WTC11 (cell line): ENCODE data around the gene ANKRD9. TPM values are rescaled to one million over a fixed set of nuclear protein-coding genes. Genes with fewer than 3 reads are reported as not detected.

Source experiments
- ATAC-seq: fragments of 200-7000 bp; cut with Tn5 transposase; 2 replicates; pipeline ENCODE4 v1.10.0; 2021; ENCODE audit warnings: mild to moderate bottlenecking, moderate library complexity
- CTCF ChIA-PET: fragments of 300-600 bp; sonication (Branson Sonifier 250); formaldehyde crosslinking; loops from one replicate; lab custom pipeline; 2021; ENCODE audit warnings: antibody characterized with exemption; lab: Charles Lee
- POLR2A ChIA-PET: fragments of 350-600 bp; sonication (Branson Sonifier 250); formaldehyde crosslinking; loops from one replicate; lab custom pipeline; 2021; ENCODE audit warnings: antibody characterized with exemption; lab: Charles Lee
- DNase-seq: peaks from one replicate; pipeline ENCODE4 v3.0.0; 2021; ENCODE audit warnings: low spot score
- H3K27ac Mint-ChIP-seq: 2 replicates; pipeline ENCODE4 v1.8.0; 2021; ENCODE audit warnings: mixed read lengths
- H3K27me3 Mint-ChIP-seq: 2 replicates; pipeline ENCODE4 v1.8.0; 2021; ENCODE audit warnings: low read depth, mild to moderate bottlenecking, moderate library complexity, mixed read lengths
- H3K36me3 Mint-ChIP-seq: 2 replicates; pipeline ENCODE4 v1.8.0; 2021; ENCODE audit warnings: mixed read lengths
- H3K4me1 Mint-ChIP-seq: 2 replicates; pipeline ENCODE4 v1.8.0; 2022; ENCODE audit warnings: mixed read lengths
- H3K4me3 Mint-ChIP-seq: 2 replicates; pipeline ENCODE4 v1.8.0; 2021; ENCODE audit warnings: mild to moderate bottlenecking, moderate library complexity, mixed read lengths
- H3K9me3 Mint-ChIP-seq: 2 replicates; pipeline ENCODE4 v1.8.0; 2021; ENCODE audit warnings: mixed read lengths
- EMX1 ChIP-seq: fragments of 250-450 bp; sonication (Bioruptor Pico); IDR thresholded peaks from 2 replicates; pipeline ENCODE4 v1.8.0; 2021; ENCODE audit warnings: mild to moderate bottlenecking
- FOXP1 ChIP-seq: sonication (generic); formaldehyde crosslinking; IDR thresholded peaks from 2 replicates; pipeline ENCODE4 v1.8.0; 2022; ENCODE audit warnings: missing genetic modification reagents, mild to moderate bottlenecking, moderate library complexity, borderline replicate concordance
- GABPB1 ChIP-seq: sonication (generic); formaldehyde crosslinking; IDR thresholded peaks from 2 replicates; pipeline ENCODE4 v1.8.1; 2023; ENCODE audit warnings: mild to moderate bottlenecking, missing genetic modification reagents
- KAT7 ChIP-seq: sonication (generic); formaldehyde crosslinking; IDR thresholded peaks from 2 replicates; pipeline ENCODE4 v1.8.1; 2023; ENCODE audit warnings: missing genetic modification reagents, mild to moderate bottlenecking, borderline replicate concordance
- NFE2L1 ChIP-seq: sonication (generic); formaldehyde crosslinking; IDR thresholded peaks from 2 replicates; pipeline ENCODE4 v1.8.1; 2023; ENCODE audit warnings: missing genetic modification reagents
- NFYB ChIP-seq: sonication (generic); formaldehyde crosslinking; conservative IDR thresholded peaks from 2 replicates; pipeline ENCODE4 v1.8.0; 2022; ENCODE audit warnings: low read depth, missing genetic modification reagents
- PRRX2 ChIP-seq: fragments of 250-450 bp; sonication (Bioruptor Pico); IDR thresholded peaks from 2 replicates; pipeline ENCODE4 v1.8.0; 2021; ENCODE audit warnings: mild to moderate bottlenecking
- RORB ChIP-seq: fragments of 250-450 bp; sonication (Bioruptor Pico); IDR thresholded peaks from 2 replicates; pipeline ENCODE4 v1.9.0; 2021; ENCODE audit warnings: mild to moderate bottlenecking
- TEAD4 ChIP-seq: sonication (generic); formaldehyde crosslinking; IDR thresholded peaks from 2 replicates; pipeline ENCODE4 v1.8.0; 2022; ENCODE audit warnings: mild to moderate bottlenecking, missing genetic modification reagents
- ZNF416 ChIP-seq: fragments of 250-450 bp; sonication (Bioruptor Pico); IDR thresholded peaks from 2 replicates; pipeline ENCODE4 v1.9.0; 2021; ENCODE audit warnings: mild to moderate bottlenecking, inconsistent platforms
- total RNA-seq: library from RNA; stranded (reverse); gene quantifications from 3 replicates; pipeline ENCODE4 v1.2.3, GENCODE V29; 2021
- TF ChIP-seq, protein P1 (sequence below): sonication (generic); formaldehyde crosslinking; IDR thresholded peaks from 2 replicates; pipeline ENCODE4 v1.8.1; 2023; ENCODE audit warnings: mild to moderate bottlenecking, missing genetic modification reagents, moderate library complexity
- TF ChIP-seq, protein P2 (sequence below): sonication (generic); formaldehyde crosslinking; conservative IDR thresholded peaks from 2 replicates; pipeline ENCODE4 v1.8.1; 2022; ENCODE audit warnings: mild to moderate bottlenecking, missing genetic modification reagents
- TF ChIP-seq, protein P3 (sequence below): sonication (generic); formaldehyde crosslinking; IDR thresholded peaks from 2 replicates; pipeline ENCODE4 v1.8.1; 2023; ENCODE audit warnings: mild to moderate bottlenecking, missing genetic modification reagents
- TF ChIP-seq, protein P4 (sequence below): sonication (generic); formaldehyde crosslinking; IDR thresholded peaks from 2 replicates; pipeline ENCODE4 v1.8.0; 2022; ENCODE audit warnings: mild to moderate bottlenecking, missing genetic modification reagents
- TF ChIP-seq, protein P5 (sequence below): sonication (generic); formaldehyde crosslinking; IDR thresholded peaks from 2 replicates; pipeline ENCODE4 v1.8.1; 2022; ENCODE audit warnings: mild to moderate bottlenecking, moderate library complexity, missing genetic modification reagents
- TF ChIP-seq, protein P6 (sequence below): sonication (generic); formaldehyde crosslinking; IDR thresholded peaks from 2 replicates; pipeline ENCODE4 v1.8.1; 2023; ENCODE audit warnings: mild to moderate bottlenecking, missing genetic modification reagents
- TF ChIP-seq, protein P7 (sequence below): fragments of 250-450 bp; sonication (Bioruptor Pico); IDR thresholded peaks from 2 replicates; pipeline ENCODE4 v1.9.0; 2021; ENCODE audit warnings: mild to moderate bottlenecking, borderline replicate concordance
- TF ChIP-seq, protein P8 (sequence below): fragments of 250-450 bp; sonication (Bioruptor Pico); conservative IDR thresholded peaks from 2 replicates; pipeline ENCODE4 v1.9.0; 2021; ENCODE audit warnings: mild to moderate bottlenecking

Gene ANKRD9
- total RNA-seq, 1 experiment from 2014 or later = 63.8 TPM

DNA sequence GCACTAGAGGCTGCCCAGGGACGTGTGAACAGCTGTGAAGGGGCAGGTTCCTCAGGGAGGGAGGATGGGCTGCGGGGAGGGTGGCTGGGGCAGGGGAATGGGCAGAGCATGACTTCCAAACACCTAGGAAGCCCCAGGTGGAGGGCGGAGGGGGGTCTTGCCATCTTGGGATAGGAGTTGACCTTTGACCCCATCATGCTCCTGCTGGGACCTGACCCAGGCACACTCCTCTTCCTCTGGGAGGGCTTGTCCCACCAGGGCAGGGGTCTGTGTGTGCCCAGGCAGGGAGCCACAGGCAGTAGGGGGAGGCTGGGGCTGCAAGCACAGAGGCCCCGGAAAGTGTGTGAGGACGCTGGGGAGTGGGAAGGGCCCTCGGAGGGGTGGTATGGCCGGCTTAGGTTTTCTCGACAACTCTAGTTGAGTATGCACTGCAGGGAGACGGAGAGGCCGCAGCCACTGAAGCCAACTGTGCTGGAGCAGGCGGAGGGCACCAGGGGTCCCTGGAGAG lies 3.3 kb upstream of the ANKRD9 start:
- H3K27ac Mint-ChIP-seq = no peak overlapping the region
- CTCF ChIA-PET = no interaction called here
- H3K4me3 Mint-ChIP-seq = no peak overlapping the region

More for the DNA sequence above, 3.3 kb upstream of the ANKRD9 start:
- no peaks in the 10 kb centered on the region; the same call in 1 of the 2 replicates for H3K36me3 Mint-ChIP-seq
- H3K4me1 Mint-ChIP-seq = peaks cover 18% of the 10 kb centered on the region
- H3K27me3 Mint-ChIP-seq = peaks cover 6% of the 10 kb centered on the region
- ATAC-seq (no peak), DNase-seq (no peak)
- TF ChIP-seq GABPB1 (CRISPR knock-in tag) (no peak), NFE2L1 (CRISPR knock-in tag) (no peak), EMX1 (no peak), ZNF416 (CRISPR knock-in tag) (no peak), RORB (CRISPR knock-in tag) (no peak), PRRX2 (CRISPR knock-in tag) (no peak), KAT7 (CRISPR knock-in tag) (no peak), FOXP1 (CRISPR knock-in tag) (no peak), NFYB (CRISPR knock-in tag) (no peak), TEAD4 (CRISPR knock-in tag) (no peak)
- TF ChIP-seq, protein P1, sequence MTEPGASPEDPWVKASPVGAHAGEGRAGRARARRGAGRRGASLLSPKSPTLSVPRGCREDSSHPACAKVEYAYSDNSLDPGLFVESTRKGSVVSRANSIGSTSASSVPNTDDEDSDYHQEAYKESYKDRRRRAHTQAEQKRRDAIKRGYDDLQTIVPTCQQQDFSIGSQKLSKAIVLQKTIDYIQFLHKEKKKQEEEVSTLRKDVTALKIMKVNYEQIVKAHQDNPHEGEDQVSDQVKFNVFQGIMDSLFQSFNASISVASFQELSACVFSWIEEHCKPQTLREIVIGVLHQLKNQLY (CRISPR knock-in tag) = no peak
- TF ChIP-seq, protein P2, sequence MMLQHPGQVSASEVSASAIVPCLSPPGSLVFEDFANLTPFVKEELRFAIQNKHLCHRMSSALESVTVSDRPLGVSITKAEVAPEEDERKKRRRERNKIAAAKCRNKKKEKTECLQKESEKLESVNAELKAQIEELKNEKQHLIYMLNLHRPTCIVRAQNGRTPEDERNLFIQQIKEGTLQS (CRISPR knock-in tag) = no peak
- TF ChIP-seq, protein P3, sequence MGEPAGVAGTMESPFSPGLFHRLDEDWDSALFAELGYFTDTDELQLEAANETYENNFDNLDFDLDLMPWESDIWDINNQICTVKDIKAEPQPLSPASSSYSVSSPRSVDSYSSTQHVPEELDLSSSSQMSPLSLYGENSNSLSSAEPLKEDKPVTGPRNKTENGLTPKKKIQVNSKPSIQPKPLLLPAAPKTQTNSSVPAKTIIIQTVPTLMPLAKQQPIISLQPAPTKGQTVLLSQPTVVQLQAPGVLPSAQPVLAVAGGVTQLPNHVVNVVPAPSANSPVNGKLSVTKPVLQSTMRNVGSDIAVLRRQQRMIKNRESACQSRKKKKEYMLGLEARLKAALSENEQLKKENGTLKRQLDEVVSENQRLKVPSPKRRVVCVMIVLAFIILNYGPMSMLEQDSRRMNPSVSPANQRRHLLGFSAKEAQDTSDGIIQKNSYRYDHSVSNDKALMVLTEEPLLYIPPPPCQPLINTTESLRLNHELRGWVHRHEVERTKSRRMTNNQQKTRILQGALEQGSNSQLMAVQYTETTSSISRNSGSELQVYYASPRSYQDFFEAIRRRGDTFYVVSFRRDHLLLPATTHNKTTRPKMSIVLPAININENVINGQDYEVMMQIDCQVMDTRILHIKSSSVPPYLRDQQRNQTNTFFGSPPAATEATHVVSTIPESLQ (CRISPR knock-in tag) = no peak
- TF ChIP-seq, protein P4, sequence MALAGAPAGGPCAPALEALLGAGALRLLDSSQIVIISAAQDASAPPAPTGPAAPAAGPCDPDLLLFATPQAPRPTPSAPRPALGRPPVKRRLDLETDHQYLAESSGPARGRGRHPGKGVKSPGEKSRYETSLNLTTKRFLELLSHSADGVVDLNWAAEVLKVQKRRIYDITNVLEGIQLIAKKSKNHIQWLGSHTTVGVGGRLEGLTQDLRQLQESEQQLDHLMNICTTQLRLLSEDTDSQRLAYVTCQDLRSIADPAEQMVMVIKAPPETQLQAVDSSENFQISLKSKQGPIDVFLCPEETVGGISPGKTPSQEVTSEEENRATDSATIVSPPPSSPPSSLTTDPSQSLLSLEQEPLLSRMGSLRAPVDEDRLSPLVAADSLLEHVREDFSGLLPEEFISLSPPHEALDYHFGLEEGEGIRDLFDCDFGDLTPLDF (CRISPR knock-in tag) = no peak
- TF ChIP-seq, protein P5, sequence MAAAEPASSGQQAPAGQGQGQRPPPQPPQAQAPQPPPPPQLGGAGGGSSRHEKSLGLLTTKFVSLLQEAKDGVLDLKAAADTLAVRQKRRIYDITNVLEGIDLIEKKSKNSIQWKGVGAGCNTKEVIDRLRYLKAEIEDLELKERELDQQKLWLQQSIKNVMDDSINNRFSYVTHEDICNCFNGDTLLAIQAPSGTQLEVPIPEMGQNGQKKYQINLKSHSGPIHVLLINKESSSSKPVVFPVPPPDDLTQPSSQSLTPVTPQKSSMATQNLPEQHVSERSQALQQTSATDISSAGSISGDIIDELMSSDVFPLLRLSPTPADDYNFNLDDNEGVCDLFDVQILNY (CRISPR knock-in tag) = no peak
- TF ChIP-seq, protein P6, sequence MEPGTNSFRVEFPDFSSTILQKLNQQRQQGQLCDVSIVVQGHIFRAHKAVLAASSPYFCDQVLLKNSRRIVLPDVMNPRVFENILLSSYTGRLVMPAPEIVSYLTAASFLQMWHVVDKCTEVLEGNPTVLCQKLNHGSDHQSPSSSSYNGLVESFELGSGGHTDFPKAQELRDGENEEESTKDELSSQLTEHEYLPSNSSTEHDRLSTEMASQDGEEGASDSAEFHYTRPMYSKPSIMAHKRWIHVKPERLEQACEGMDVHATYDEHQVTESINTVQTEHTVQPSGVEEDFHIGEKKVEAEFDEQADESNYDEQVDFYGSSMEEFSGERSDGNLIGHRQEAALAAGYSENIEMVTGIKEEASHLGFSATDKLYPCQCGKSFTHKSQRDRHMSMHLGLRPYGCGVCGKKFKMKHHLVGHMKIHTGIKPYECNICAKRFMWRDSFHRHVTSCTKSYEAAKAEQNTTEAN (CRISPR knock-in tag) = no peak
- TF ChIP-seq, protein P7, sequence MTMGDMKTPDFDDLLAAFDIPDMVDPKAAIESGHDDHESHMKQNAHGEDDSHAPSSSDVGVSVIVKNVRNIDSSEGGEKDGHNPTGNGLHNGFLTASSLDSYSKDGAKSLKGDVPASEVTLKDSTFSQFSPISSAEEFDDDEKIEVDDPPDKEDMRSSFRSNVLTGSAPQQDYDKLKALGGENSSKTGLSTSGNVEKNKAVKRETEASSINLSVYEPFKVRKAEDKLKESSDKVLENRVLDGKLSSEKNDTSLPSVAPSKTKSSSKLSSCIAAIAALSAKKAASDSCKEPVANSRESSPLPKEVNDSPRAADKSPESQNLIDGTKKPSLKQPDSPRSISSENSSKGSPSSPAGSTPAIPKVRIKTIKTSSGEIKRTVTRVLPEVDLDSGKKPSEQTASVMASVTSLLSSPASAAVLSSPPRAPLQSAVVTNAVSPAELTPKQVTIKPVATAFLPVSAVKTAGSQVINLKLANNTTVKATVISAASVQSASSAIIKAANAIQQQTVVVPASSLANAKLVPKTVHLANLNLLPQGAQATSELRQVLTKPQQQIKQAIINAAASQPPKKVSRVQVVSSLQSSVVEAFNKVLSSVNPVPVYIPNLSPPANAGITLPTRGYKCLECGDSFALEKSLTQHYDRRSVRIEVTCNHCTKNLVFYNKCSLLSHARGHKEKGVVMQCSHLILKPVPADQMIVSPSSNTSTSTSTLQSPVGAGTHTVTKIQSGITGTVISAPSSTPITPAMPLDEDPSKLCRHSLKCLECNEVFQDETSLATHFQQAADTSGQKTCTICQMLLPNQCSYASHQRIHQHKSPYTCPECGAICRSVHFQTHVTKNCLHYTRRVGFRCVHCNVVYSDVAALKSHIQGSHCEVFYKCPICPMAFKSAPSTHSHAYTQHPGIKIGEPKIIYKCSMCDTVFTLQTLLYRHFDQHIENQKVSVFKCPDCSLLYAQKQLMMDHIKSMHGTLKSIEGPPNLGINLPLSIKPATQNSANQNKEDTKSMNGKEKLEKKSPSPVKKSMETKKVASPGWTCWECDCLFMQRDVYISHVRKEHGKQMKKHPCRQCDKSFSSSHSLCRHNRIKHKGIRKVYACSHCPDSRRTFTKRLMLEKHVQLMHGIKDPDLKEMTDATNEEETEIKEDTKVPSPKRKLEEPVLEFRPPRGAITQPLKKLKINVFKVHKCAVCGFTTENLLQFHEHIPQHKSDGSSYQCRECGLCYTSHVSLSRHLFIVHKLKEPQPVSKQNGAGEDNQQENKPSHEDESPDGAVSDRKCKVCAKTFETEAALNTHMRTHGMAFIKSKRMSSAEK (CRISPR knock-in tag) = no peak
- TF ChIP-seq, protein P8, sequence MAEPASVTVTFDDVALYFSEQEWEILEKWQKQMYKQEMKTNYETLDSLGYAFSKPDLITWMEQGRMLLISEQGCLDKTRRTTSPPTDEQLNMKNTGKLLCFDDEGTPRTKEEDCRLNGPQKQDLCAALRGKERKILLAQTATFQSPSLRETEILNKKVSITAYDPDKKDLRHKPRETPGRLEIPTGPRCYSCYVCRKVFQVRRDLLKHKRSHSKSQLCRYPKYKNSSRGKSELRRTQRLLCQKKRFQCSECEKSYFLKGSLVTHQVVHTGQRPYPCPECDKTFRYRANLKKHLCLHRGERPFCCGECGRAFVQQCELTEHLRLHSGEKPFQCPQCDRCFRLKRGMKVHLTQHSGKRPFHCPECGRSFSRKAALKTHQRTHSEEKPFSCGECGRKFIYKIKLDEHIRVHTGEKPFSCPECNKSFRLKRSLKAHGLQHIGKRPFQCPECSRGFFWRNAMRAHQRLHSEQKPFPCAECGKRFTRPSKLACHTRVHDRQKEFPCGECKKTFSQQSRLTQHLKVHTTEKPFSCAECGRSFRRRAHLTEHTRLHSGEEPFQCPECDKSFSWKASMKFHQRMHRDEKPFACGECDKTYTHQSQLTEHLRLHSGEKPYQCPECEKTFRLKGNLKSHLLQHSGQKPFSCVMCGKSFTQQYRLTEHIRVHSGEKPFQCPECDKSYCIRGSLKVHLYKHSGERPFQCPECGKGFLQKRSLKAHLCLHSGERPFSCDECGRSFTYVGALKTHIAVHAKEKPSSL (CRISPR knock-in tag) = no peak
- POLR2A ChIA-PET = no interaction called here
- H3K9me3 Mint-ChIP-seq = no peaks in the 10 kb centered on the region
